HEK293 (cell line): Measurements from ENCODE around the gene UBE2M.

ENCODE experiments used
- CTCF ChIA-PET: fragments of 350-600 bp; formaldehyde crosslinking; extraction: SDS; loops from one replicate; lab custom pipeline; 2021; ENCODE audit warnings: antibody characterized with exemption; lab: Yijun Ruan, JAX
- POLR2A ChIA-PET: fragments of 300-600 bp; formaldehyde crosslinking; extraction: SDS; loops from one replicate; lab custom pipeline; 2020; ENCODE audit warnings: antibody characterized with exemption, inconsistent platforms; lab: Yijun Ruan, JAX
- H3K27ac ChIP-seq: fragments of 200-500 bp; sonication (Bioruptor generic); 2 replicates; pipeline ENCODE4 v1.5.1; 2014; ENCODE audit warnings: low read depth, low read length, control low read depth, inconsistent platforms; ENCODE audit errors: extremely low read depth
- H3K36me3 ChIP-seq, 2 experiments: fragments of 200-500 bp in 1 of 2; sonication (Bioruptor generic) in 1 of 2; 1 replicate in 1 of 2; 2 replicates in 1 of 2; pipeline ENCODE4 v1.5.1; 2014 to 2017; ENCODE audit warnings: inconsistent platforms in 2 of 2, low read length in 2 of 2; ENCODE audit not compliant: control insufficient read depth in 2 of 2, insufficient read depth in 1 of 2
- H3K4me1 ChIP-seq: fragments of 200-500 bp; sonication (Bioruptor generic); 2 replicates; pipeline ENCODE4 v1.5.1; 2014; ENCODE audit warnings: mild to moderate bottlenecking, low read length, inconsistent platforms; ENCODE audit not compliant: control insufficient read depth, insufficient read depth
- H3K4me3 ChIP-seq: 2 replicates; pipeline ENCODE4 v1.5.1; 2011; ENCODE audit warnings: low read depth, mild to moderate bottlenecking, control low read depth, low read length, moderate library complexity
- H3K9me3 ChIP-seq: fragments of 200-500 bp; sonication (Bioruptor generic); 2 replicates; pipeline ENCODE4 v1.5.1; 2014; ENCODE audit warnings: low read depth, low read length, inconsistent platforms; ENCODE audit not compliant: control insufficient read depth, insufficient read depth
- AEBP2 ChIP-seq: fragments of 450-650 bp; formaldehyde crosslinking; IDR thresholded peaks from 2 replicates; pipeline ENCODE4 v1.5.1; 2016; ENCODE audit warnings: missing biosample characterization, missing genetic modification characterization, borderline replicate concordance
- GFI1B ChIP-seq: fragments of 450-650 bp; formaldehyde crosslinking; IDR thresholded peaks from 2 replicates; pipeline ENCODE4 v1.5.1; 2016; ENCODE audit warnings: missing biosample characterization, missing genetic modification characterization
- HOXC10 ChIP-seq: sonication (generic); formaldehyde crosslinking; IDR thresholded peaks from 2 replicates; pipeline ENCODE4 v1.8.1; 2023; ENCODE audit warnings: mild to moderate bottlenecking, missing genetic modification reagents
- KLF10 ChIP-seq: fragments of 450-650 bp; IDR thresholded peaks from 2 replicates; pipeline ENCODE4 v1.5.1; 2018; ENCODE audit warnings: missing biosample characterization, mild to moderate bottlenecking, missing genetic modification characterization
- KLF16 ChIP-seq: fragments of 450-650 bp; formaldehyde crosslinking; IDR thresholded peaks from 2 replicates; pipeline ENCODE4 v1.5.1; 2017; ENCODE audit warnings: missing biosample characterization, missing genetic modification characterization
- OVOL3 ChIP-seq: fragments of 450-650 bp; formaldehyde crosslinking; IDR thresholded peaks from 2 replicates; pipeline ENCODE4 v1.5.1; 2016; ENCODE audit warnings: missing biosample characterization, missing genetic modification characterization
- REPIN1 ChIP-seq: fragments of 450-650 bp; formaldehyde crosslinking; IDR thresholded peaks from 2 replicates; pipeline ENCODE4 v1.5.1; 2017; ENCODE audit warnings: missing biosample characterization, missing genetic modification characterization, low read depth
- SCRT2 ChIP-seq: fragments of 450-650 bp; formaldehyde crosslinking; IDR thresholded peaks from 2 replicates; pipeline ENCODE4 v1.5.1; 2016; ENCODE audit warnings: missing biosample characterization, missing genetic modification characterization
- SETDB1 ChIP-seq: IDR thresholded peaks from one replicate; pipeline ENCODE4 v1.6.1; 2017; ENCODE audit warnings: mild to moderate bottlenecking, low read length, moderate library complexity, mixed read lengths; ENCODE audit not compliant: insufficient read length
- SP3 ChIP-seq: fragments of 450-650 bp; formaldehyde crosslinking; IDR thresholded peaks from 2 replicates; pipeline ENCODE4 v1.5.1; 2016; ENCODE audit warnings: missing biosample characterization, missing genetic modification characterization
- YY2 ChIP-seq: fragments of 450-650 bp; formaldehyde crosslinking; IDR thresholded peaks from 2 replicates; pipeline ENCODE4 v1.5.1; 2016; ENCODE audit warnings: missing biosample characterization, missing genetic modification characterization
- ZBTB20 ChIP-seq: fragments of 450-650 bp; formaldehyde crosslinking; IDR thresholded peaks from 2 replicates; pipeline ENCODE4 v1.5.1; 2016; ENCODE audit warnings: missing biosample characterization, missing genetic modification characterization
- ZNF16 ChIP-seq: fragments of 450-650 bp; formaldehyde crosslinking; IDR thresholded peaks from 2 replicates; pipeline ENCODE4 v1.5.1; 2016; ENCODE audit warnings: low read depth, missing biosample characterization, missing genetic modification characterization
- ZNF248 ChIP-seq: fragments of 450-650 bp; formaldehyde crosslinking; IDR thresholded peaks from 2 replicates; pipeline ENCODE4 v1.5.1; 2017; ENCODE audit warnings: missing biosample characterization, missing genetic modification characterization
- ZNF266 ChIP-seq: fragments of 450-650 bp; formaldehyde crosslinking; IDR thresholded peaks from 2 replicates; pipeline ENCODE4 v1.5.1; 2016; ENCODE audit warnings: missing biosample characterization, missing genetic modification characterization, low read depth
- ZNF398 ChIP-seq: fragments of 450-650 bp; formaldehyde crosslinking; IDR thresholded peaks from 2 replicates; pipeline ENCODE4 v1.5.1; 2017; ENCODE audit warnings: missing biosample characterization, missing genetic modification characterization
- ZNF518A ChIP-seq: fragments of 450-650 bp; formaldehyde crosslinking; conservative IDR thresholded peaks from 2 replicates; pipeline ENCODE4 v1.5.1; 2016; ENCODE audit warnings: low read depth, missing biosample characterization, missing genetic modification characterization
- ZNF529 ChIP-seq: fragments of 450-650 bp; formaldehyde crosslinking; IDR thresholded peaks from 2 replicates; pipeline ENCODE4 v1.5.1; 2017; ENCODE audit warnings: missing genetic modification characterization, missing biosample characterization; ENCODE audit not compliant: insufficient replicate concordance
- ZNF830 ChIP-seq: fragments of 450-650 bp; IDR thresholded peaks from 2 replicates; pipeline ENCODE4 v1.5.0; 2018; ENCODE audit warnings: missing biosample characterization, missing genetic modification characterization, low read depth, mild to moderate bottlenecking, moderate library complexity

Gene UBE2M

GRCh38 chr19:58538257-58539168 lies 19.9 kb downstream of the UBE2M start (continued):
- no peak for TF ChIP-seq ZNF518A (tag by site-specific recombination)
- no peak for TF ChIP-seq SP3 (tag by site-specific recombination)
- no peak for TF ChIP-seq KLF10
- TF ChIP-seq, all 188 proteins: peak for 0

- H3K4me3 ChIP-seq, result no peak overlapping the region
- CTCF ChIA-PET, result no interaction called here
- POLR2A ChIA-PET, result no interaction called here
- H3K4me1 ChIP-seq, result no peaks in the 10 kb centered on the region
- H3K36me3 ChIP-seq, result no peaks in the 10 kb centered on the region
- no peak overlapping the region for H3K27ac ChIP-seq
- TF ChIP-seq ZNF266 (tag by site-specific recombination), result no peak
- no peak for TF ChIP-seq SCRT2
- TF ChIP-seq REPIN1 (tag by site-specific recombination), result no peak
- no peak for TF ChIP-seq ZNF529
- TF ChIP-seq OVOL3, result no peak
- TF ChIP-seq ZNF830, result no peak
- TF ChIP-seq SETDB1, result no peak
- no peak for TF ChIP-seq AEBP2 (tag by site-specific recombination)
- TF ChIP-seq ZNF398, result no peak
- no peak for TF ChIP-seq ZNF248 (tag by site-specific recombination)
- TF ChIP-seq YY2 (tag by site-specific recombination), result no peak
- TF ChIP-seq ZBTB20 (tag by site-specific recombination), result no peak
- TF ChIP-seq KLF16 (tag by site-specific recombination), result no peak
- TF ChIP-seq HOXC10, result no peak
- TF ChIP-seq ZNF16, result no peak
- TF ChIP-seq GFI1B (tag by site-specific recombination), result no peak
- H3K9me3 ChIP-seq, result no peaks in the 10 kb centered on the region
These were observed 21.3 kb downstream of the UBE2M start for GRCh38 chr19:58536852-58537798.
